HG03060 (cell line): Measurements from ENCODE around the gene CEP63.
"Not testable (repeated sequence)": the region's sequence is repeated elsewhere in the genome, so short reads cannot be mapped to it uniquely, and the experiment has no call there.

ENCODE experiments used
- ATAC-seq: cut with Tn5 transposase; IDR thresholded peaks from one replicate; pipeline ENCODE4 v1.9.1; 2021; ENCODE audit warnings: low read depth, moderate number of reproducible peaks; ENCODE audit not compliant: unreplicated experiment

CEP63 gene

GRCh38 chr3:134505485-134505884 is 19.6 kb downstream of the CEP63 start:
- ATAC-seq, result no peak

GRCh38 chr3:134511500-134511899 is 25.6 kb downstream of the CEP63 start:
- no peak for ATAC-seq

- no peak for ATAC-seq
Measured at GRCh38 chr3:134516905-134517304, 31.0 kb downstream of the CEP63 start.

- ATAC-seq, result no peak
Measured at GRCh38 chr3:134517791-134518190, 31.9 kb downstream of the CEP63 start.

GRCh38 chr3:134522541-134522940 is 36.7 kb downstream of the CEP63 start:
- no peak for ATAC-seq

GRCh38 chr3:134525293-134525692 is 39.4 kb downstream of the CEP63 start:
- no peak for ATAC-seq

GRCh38 chr3:134526319-134526718 is 40.5 kb downstream of the CEP63 start:
- ATAC-seq, result no peak

- no peak for ATAC-seq
Measured at GRCh38 chr3:134527037-134527436, 41.2 kb downstream of the CEP63 start.

- ATAC-seq, result no peak
Measured at GRCh38 chr3:134527538-134528186, 41.8 kb downstream of the CEP63 start.

GRCh38 chr3:134533493-134533892 is 47.6 kb downstream of the CEP63 start:
- ATAC-seq, result no peak

GRCh38 chr3:134535186-134535970 is 49.5 kb downstream of the CEP63 start:
- ATAC-seq, result no peak

GRCh38 chr3:134536781-134537180 is 50.9 kb downstream of the CEP63 start:
- ATAC-seq, result no peak

- ATAC-seq, result no peak
Measured at GRCh38 chr3:134542287-134542958, 56.6 kb downstream of the CEP63 start.

GRCh38 chr3:134543113-134543512 is 57.3 kb downstream of the CEP63 start:
- ATAC-seq, result no peak

GRCh38 chr3:134544316-134544715 is 58.5 kb downstream of the CEP63 start:
- ATAC-seq, result no peak

GRCh38 chr3:134544783-134545182 is 58.9 kb downstream of the CEP63 start:
- ATAC-seq, result not testable (repeated sequence)

- no peak for ATAC-seq
Measured at GRCh38 chr3:134545818-134546217, 60.0 kb downstream of the CEP63 start.

GRCh38 chr3:134552784-134553183 is 66.9 kb downstream of the CEP63 start:
- no peak for ATAC-seq

GRCh38 chr3:134559591-134559990 is 73.7 kb downstream of the CEP63 start:
- ATAC-seq, result no peak

GRCh38 chr3:134562055-134562454 is 76.2 kb downstream of the CEP63 start:
- ATAC-seq, result no peak

GRCh38 chr3:134563601-134564000 is 77.7 kb downstream of the CEP63 start:
- no peak for ATAC-seq

- no peak for ATAC-seq
Measured at GRCh38 chr3:134564991-134565390, 79.1 kb downstream of the CEP63 start.
